ENCODE measurements around the gene NFYB.
"Not testable (repeated sequence)": the region's sequence is repeated elsewhere in the genome, so short reads cannot be mapped to it uniquely, and the experiment has no call there.

Gene NFYB

GRCh38 chr12:104121001-104121400 is 17.0 kb downstream of the NFYB start:
- H3K4me3 ChIP-seq (ENCODE audit: low read depth, low read length) = no peak overlapping the region
- TF ChIP-seq CTCF (IDR thresholded peaks at IDR 0.05; ENCODE audit: insufficient read depth, low read depth, low read length, missing control alignments) = no peak
- no peak for DNase-seq (ENCODE audit: low read depth)

- H3K4me3 ChIP-seq (ENCODE audit: low read depth, low read length) = no peak overlapping the region
- no peak for DNase-seq (ENCODE audit: low read depth)
- no peak for TF ChIP-seq CTCF (IDR thresholded peaks at IDR 0.05; ENCODE audit: insufficient read depth, low read depth, low read length, missing control alignments)
These were observed 22.4 kb downstream of the NFYB start for GRCh38 chr12:104115587-104115975.

DNA sequence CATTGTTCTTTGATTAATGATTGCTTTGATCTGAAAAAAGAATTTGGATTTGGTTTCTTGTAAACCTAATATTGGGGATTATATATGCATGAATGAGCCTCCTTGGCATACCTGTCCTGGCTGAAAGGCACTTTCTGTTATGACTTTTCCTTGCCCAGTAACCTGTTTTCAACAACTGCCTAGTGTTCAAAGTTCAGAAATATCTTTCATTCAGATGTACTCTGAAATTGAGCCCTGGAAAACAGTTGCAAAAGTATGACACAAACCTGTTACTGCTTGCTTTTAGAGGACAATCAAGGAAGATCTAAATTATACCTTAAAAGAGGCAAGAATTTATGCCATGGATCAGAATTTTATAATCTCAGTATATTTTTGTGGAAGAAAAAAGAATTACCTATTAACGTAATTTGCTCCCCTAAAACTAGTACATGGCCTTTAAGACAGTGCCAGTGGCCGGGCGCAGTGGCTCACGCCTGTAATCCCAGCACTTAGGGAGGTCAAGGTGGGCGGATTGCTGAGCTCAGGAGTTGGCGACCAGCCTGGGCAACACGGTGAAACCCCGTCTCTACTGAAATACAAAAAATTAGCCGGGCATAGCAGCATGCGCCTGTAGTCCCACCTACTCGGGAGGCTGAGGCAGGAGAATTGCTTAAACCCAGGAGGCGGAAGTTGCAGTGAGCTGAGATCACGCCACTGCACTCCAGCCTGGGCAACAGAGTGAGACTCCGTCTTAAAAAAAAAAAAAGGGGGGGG is 23.0 kb downstream of the NFYB start:
- not testable (repeated sequence) for DNase-seq (ENCODE audit: low read depth); H3K4me3 ChIP-seq (ENCODE audit: low read depth, low read length)

- TF ChIP-seq CTCF (IDR thresholded peaks at IDR 0.05; ENCODE audit: insufficient read depth, low read depth, low read length, missing control alignments) = no peak
- H3K4me3 ChIP-seq (ENCODE audit: low read depth, low read length) = no peak overlapping the region
- no peak for DNase-seq (ENCODE audit: low read depth)
These were observed 28.4 kb downstream of the NFYB start for GRCh38 chr12:104109446-104110271.

DNA sequence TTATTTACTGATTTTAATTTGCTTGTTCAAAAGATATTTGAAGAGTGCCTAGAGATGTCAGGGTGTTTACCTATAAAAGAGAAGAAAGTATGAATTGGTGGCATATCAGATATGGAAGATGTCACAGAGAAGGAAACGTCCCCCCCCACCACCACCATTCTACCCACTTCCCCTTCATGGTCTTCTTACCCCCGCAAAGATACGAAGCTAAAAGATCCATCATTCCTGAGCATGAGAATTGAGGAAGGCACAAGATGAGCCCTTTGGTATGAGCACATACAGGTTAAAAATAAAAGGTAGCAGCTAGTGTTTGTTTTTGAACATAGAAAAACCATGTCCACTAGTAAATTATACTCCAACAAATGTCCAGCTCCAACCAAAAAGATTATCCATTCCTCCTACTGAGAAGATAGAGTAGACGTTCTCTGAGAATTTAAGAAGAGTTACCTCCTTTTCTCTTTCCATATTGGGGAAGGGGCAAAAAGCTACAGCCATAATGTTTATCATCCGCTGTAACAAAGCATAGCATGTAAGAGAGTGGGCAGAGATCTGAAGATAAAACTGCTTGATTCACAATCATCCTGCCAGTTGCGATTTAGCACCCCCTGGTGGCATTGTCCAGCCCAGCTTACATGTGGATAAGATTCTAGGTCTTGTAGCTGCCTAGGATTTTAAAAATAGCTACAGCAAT is 29.1 kb downstream of the NFYB start:
- H3K4me3 ChIP-seq (ENCODE audit: low read depth, low read length) = no peak overlapping the region
- peak; percentile 92 for TF ChIP-seq CTCF (IDR thresholded peaks at IDR 0.05; ENCODE audit: insufficient read depth, low read depth, low read length, missing control alignments)
- peak; percentile 89 for DNase-seq (ENCODE audit: low read depth)

- no peak for TF ChIP-seq CTCF (IDR thresholded peaks at IDR 0.05; ENCODE audit: insufficient read depth, low read depth, low read length, missing control alignments)
- no peak for DNase-seq (ENCODE audit: low read depth)
- H3K4me3 ChIP-seq (ENCODE audit: low read depth, low read length) = no peak overlapping the region
These were observed 31.0 kb downstream of the NFYB start for GRCh38 chr12:104106965-104107364.

DNA sequence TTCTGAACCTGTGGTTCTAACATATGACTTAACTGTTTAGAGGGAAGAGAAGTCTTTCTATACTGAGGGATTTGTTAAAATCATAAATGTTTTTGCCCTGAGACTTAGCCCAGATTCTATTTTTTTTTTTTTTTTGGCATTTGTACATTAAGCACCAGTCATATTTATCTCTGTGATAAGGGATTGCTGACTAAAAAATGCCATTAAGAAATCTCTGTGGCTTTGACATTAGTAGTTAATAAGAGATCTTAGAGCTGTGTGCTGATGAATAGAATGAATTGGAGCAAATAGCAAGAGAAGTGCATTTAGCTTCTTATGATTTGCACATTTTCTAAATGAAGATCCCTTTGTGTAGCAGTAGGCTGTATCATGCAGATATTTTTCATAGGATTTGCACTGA is 32.5 kb downstream of the NFYB start:
- TF ChIP-seq CTCF (IDR thresholded peaks at IDR 0.05; ENCODE audit: insufficient read depth, low read depth, low read length, missing control alignments) = no peak
- no peak for DNase-seq (ENCODE audit: low read depth)
- no peak overlapping the region for H3K4me3 ChIP-seq (ENCODE audit: low read depth, low read length)

All from GM12865 (cell line).